GM18505 (cell line): ENCODE data around the gene TACC3.

Experiments
- ATAC-seq: cut with Tn5 transposase; IDR thresholded peaks from one replicate; pipeline ENCODE4 v1.9.1; 2021; ENCODE audit not compliant: unreplicated experiment
- POLR2A ChIP-seq: IDR thresholded peaks from 4 replicates; pipeline ENCODE4 v1.6.1; 2011; ENCODE audit warnings: borderline replicate concordance; ENCODE audit not compliant: insufficient read depth, insufficient read length; ENCODE audit errors: extremely low read depth

Gene TACC3

DNA sequence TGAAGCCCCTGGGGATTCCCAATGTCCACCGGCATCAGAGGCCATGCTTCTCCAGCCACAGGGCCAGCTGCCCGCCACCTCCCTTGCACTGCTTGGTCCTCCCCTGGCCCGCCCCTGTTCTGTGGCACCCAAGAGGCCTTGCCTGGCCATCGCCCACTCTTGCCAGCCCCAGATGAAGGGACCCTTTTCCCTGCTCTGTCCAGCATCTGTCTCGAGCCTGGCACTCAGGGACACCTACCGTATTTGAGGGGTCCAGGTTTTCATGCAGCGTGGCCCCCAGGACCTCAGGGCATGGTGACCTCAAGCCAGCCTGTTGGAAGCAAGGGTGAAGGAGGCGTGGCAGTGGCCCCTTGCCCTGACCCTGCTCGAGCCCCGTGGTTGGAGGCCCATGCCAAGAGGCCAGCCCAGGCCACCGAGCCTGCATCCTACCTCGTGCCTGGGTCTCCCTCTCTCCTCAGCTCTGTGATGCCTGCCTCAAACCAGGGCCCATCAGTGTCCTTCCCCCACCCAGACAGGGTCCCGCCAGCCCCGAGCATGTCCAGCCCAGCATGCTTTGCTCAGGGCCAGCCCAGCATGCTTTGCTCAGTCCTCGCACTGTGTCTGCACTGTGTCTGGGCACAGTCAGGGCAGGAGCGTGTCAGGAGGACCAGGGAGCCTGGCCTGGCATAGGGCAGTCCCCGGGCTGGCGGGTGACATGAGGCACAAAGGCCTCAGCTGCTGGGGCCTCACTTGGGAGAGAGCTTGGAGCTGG lies 57.5 kb downstream of the TACC3 start:
- no peak for TF ChIP-seq POLR2A
- no peak for ATAC-seq

DNA sequence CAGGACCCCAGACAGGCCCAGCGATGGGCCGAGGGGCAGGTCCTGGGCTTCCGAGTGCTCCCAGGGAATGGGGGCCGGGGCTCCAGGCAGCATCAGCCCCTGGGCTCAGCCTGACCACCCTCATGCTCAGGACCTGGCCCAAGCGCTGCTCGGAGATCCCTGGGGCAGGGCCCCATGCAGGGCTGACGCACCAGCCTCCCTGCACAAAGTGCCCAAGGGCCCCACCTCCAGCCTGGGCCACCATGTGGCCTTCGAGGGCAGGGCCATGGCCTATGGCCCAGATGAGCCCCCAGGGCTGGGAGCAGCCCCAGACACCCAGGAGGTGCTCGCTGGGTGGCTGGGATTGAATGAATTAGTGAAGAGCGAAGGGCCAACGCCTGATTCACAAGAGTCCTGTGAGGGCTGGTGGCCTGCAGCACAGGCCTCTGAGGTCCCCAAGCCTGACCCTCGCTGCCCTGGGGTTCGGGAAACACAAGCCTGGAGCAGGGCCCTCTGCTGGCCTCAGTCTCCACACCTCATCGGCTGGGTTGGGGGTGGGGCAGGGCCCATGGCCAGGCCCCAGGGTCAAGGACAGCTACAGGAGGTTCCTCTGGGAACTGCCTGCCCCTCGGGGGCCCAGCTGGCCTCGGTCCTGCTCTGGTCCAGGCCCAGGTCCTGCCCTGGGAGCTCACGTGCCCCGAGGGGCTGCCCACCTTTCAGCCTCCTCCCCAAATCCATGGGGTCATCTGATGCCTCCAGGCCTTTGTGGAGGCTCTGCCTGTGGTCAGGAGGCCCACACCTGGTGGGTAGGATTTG lies 58.5 kb downstream of the TACC3 start:
- no peak for ATAC-seq
- TF ChIP-seq POLR2A = no peak

DNA sequence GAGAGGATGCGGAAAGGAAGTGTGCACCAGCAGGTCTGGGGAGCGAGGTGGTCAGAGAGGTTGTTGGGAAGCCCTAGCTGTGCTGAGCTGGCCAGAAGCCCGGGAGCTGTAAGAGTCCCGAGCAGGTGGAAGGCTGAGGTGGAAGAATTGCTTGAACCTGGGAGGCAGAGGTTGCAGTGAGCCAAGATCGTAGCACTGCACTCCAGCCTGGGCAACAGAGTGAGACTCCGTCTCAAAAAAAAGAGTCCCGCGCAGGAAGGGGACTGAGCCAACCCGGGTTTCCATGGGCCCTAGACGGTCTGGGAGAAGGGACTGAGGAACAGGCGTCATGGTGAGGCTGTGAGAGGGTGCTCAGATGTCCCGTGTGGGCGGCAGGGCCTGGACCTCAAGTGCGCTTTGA lies 59.1 kb downstream of the TACC3 start:
- no peak for ATAC-seq

DNA sequence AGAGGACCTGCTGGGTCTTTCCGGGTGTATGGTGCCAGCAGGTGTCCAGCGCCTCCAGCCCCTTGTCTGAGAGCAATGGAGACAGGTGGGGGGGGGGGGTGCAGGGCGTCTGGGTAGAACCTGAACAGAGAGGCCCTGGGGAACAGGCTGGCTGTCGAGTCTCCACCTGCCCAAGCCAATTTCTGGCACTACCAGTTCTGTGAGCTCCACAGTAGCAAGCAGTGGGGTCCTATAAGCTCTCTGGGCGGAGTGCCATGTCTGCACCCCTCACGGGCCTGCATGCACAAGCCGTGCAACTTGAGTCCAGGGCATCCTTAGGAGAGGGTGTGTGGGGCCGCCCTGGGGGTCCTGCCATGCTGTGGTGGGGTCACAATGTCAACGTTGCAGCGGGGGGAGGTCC lies 61.7 kb downstream of the TACC3 start:
- ATAC-seq = no peak
- no peak for TF ChIP-seq POLR2A

More for the DNA sequence above, 59.1 kb downstream of the TACC3 start:
- no peak for TF ChIP-seq POLR2A

DNA sequence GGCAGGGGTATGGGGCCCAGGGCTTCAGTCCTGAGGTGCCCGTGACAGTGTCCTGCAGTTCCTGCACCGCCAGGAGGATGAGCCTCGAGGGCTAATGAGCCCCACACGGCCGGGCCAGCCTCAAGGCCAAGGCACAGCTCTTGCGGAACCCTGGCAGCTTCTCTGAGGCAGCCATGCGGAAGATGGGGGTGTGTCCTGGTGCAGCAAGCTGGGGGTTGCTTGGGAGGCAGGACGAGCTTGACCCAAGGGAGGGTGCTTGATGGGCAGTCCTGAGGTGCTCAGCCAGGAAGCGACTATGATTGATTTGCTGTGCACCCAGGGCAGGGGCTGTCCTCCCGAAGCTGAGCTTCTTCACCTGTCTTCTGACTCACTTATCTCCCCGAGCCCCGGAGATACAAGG lies 62.6 kb downstream of the TACC3 start:
- no peak for TF ChIP-seq POLR2A
- ATAC-seq = no peak

DNA sequence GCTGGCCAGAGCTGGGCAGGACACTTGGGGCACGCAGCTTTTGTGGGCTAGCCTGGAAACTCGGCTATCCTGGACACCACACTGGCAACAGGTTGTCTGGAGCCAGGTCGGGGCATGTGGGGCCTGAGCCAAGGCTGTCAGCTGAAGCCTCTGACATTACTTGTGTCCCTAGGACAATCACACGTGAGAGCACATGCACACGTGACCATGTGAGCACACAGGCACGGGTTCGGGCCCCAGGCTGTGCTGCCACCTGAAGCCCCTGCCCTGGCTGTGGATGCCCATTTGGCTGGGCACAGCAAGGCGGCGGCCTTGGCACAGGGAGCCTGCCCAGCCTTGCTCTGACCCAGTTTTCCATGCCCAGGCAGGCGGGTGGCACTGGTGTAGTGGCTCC lies 63.1 kb downstream of the TACC3 start:
- no peak for ATAC-seq
- no peak for TF ChIP-seq POLR2A

DNA sequence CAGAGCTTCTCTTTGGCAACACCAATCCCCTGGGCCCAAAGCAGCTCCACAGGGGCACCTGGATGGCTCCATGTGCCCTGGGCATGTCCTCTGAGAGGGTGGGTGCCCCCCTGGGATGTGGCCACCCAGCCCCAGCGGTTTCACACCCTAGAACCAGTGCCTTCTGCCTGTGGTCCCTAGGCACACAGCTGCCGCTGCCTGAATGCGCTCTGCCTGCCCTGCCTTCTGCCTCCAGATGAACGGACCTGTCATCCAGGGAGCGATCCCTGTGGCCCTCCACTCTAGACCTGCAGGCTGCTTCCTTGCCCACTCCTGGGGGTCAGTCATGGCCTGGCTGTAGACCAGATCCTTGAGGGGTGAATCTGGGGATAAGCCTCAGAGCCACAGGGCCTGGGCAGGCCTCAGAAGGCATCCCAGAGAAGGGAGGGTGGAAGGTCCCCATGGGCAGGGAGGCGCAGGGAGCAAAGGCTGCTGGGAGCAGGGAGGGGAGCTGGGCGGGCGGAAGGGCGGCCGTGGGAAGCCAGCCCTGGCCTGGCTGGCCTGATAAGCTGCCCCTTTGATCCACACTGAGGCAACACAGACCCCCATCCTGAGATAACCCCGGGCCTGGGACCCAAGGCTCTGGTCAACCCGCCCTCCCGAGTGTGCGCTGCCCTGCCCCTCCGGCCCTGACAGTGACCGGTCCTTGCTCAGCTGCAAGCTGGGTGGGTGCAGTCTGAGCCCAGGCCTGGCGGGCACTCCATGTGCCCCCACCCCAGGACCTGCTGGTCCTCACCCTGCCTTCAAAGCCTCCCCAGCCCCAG lies 63.7 kb downstream of the TACC3 start:
- ATAC-seq = no peak
- no peak for TF ChIP-seq POLR2A

DNA sequence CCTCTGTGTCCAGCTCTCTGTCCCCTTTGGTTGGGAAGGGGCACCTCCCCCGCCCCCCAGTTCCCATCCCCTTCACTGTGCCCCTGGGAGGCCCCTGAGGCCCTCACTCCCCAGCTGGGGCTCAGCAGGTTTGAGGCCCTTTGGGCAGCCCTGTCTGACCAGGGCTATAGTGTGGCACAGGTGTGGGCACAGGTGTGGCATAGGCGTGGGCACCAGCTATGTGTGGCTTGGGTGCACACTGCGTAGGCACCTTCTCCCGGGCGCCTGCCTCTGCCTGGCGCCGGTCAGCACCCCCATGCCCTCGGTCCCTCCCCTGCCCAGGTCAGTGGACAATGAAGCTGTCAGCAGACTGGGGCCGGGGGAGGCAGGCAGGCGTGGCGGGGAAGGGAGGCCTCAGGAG lies 64.3 kb downstream of the TACC3 start:
- TF ChIP-seq POLR2A = no peak
- no peak for ATAC-seq

DNA sequence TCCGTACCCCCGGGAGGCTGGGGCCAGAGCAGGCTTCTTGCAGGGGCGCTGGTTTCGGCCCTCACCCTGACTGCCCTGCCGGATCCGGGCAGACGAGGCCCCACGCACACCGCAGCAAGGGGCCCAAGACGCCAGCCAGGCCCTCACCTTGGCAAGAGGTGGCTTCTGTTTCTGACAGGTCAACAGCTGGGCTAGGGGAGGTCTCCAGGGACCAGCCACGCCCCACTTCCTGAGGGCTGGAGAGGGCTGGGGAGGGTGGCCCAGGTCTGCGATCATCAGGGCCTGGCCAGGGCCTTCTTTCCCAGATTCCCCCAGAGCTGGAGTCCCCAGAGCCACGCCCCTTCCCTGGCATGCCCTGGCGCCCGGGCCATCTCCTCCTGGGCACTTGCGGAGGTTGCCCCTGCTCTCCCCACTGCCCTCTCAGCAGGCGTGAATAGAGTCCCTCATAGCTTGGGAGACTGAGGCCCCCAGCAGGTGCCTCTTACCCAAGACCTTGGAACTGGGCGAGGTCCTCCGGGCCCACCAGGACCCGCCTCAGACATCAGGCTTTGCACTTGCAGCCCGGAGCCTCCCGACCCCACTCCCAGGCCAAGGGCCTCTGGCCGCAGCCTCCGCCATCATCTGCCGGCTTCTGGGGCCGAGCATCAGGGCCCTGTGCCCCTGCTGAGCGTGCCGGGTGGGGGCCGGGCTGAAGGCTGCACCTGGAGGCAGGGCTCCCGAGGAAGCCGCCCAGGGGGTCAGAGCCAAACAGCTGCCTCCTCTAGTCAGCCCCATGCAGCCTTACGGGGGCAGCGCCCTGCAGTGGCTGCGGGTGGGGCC lies 65.4 kb downstream of the TACC3 start:
- no peak for ATAC-seq
- no peak for TF ChIP-seq POLR2A

DNA sequence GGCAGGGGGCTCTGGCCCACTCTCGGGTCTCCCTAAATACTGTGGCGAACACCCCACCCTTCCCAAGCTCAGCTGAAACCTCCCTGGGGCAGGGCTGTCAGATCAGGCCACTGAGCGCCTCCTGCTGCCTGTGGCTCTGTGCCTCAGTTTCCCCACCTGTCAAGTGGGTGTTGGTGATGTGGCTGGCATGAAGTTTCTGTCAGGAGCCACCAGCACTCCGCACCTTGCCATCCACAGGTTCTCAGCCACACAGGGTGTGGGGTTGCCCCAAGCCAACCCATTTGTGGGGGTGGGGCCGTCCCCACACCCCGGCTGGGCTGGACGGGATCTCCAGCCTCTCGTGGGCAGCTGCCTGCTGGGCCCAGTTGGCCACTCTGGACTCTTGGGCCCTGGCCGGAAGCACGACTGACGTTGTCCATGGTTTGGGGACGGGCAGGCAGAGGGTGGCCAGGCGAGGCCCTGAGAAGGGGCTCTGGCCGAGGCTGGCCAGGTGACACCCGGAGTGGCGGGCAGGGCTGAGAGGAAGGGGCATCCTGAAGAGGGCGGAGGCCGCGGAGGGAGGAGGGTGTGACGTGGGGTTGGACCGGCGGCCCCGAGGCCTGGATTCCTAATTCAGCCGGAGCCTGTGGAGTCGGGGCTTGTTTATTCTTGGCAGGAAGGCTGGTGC lies 66.2 kb downstream of the TACC3 start:
- no peak for TF ChIP-seq POLR2A
- ATAC-seq = no peak

DNA sequence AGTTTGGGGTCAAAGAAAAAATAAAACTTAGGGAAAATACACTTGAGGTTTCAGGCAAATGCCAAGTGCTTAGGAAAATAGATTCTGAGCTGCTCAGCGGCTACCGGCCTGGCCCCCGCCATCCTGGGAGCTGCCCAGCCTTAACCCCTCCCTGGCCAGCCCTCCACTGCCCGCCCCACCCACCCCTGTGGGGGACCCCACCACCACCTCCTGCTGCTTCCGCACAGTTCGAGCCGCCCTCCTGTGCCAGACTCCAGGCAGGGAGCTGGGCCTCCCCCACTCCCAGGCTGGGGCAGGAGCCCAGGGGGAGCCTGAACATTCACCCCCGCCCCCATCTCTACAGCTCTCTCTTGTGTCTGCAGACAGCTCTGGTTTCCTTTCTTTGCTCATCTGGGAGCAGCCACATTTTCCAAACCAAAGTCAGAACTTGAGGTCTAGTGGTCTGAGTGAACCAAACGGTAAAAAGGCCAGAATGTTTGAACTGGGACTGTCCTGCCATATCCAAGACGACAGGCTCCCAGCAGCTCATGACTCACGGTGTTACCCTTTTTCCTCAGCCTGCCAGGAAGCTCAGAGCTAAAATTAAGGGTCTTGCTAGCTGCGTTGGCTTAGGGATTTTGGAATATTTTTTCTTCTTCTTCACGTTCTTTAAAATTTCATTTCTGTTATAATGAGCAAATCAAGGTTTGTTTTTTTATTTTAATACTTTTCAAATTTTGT lies 67.1 kb downstream of the TACC3 start:
- TF ChIP-seq POLR2A = no peak

DNA sequence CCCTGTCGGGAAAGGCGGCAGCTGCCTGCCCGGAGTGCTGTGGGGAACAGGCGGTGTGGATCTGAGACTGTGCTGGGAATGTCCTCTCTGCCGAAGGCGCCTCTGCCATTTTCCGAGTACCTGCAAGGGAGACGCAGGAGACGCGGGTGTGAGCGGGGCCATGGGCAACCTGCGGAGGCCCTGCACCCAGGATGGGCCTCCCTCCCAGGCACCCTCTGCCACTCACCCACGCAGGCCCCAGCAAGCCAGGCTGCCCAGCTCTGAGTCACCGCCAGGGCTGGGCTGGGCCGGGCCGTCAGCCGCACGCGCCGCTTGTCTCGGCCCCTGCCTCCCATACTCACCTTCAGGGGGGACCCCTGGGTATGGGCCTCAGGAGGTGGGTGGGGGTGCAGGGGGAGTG lies 68.2 kb downstream of the TACC3 start:
- TF ChIP-seq POLR2A = no peak
- no peak for ATAC-seq

More for the DNA sequence above, 67.1 kb downstream of the TACC3 start:
- no peak for ATAC-seq

DNA sequence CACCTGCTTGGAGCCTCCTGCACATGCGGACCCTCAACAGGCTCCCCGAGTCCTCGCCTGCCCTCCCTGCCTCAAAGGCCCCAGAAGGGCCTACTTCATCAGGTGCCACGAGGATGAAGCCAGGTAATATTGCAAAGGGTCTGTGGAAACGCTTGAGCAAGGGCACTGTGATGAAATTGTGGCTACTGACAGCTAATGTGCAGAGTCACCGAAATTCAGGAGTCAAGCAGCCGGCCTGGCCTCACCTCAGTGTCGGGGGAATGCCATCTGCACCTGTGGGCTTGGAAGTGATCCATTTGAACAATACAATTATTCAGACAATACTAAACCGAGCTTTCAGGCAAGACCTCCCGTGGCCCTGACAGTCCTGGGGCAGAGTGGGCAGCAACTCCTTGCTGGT lies 68.7 kb downstream of the TACC3 start:
- ATAC-seq = no peak

More for the DNA sequence above, 68.7 kb downstream of the TACC3 start:
- no peak for TF ChIP-seq POLR2A
